GM21515 (cell line): ENCODE data around the gene SLC4A7.
"Not testable (repeated sequence)": the region's sequence is repeated elsewhere in the genome, so short reads cannot be mapped to it uniquely, and the experiment has no call there.

Experiments
- ATAC-seq: cut with Tn5 transposase; IDR thresholded peaks from one replicate; pipeline ENCODE4 v1.9.1; 2021; ENCODE audit not compliant: unreplicated experiment

SLC4A7 gene

GRCh38 chr3:27484015-27484844 is at the start of gene SLC4A7:
TSS of gene SLC4A7 (minus strand) at chr3:27484384. CDS start at chr3:27484126, 258 bp downstream.
- ATAC-seq = peak; percentile 88

- no peak for ATAC-seq
These were observed 49.0 kb upstream of the SLC4A7 start for GRCh38 chr3:27533261-27533607.

GRCh38 chr3:27532426-27533260 is 48.5 kb upstream of the SLC4A7 start:
- no peak for ATAC-seq

GRCh38 chr3:27531193-27531751 is 47.1 kb upstream of the SLC4A7 start:
- ATAC-seq = not testable (repeated sequence)

- ATAC-seq = no peak
These were observed 44.6 kb upstream of the SLC4A7 start for GRCh38 chr3:27528791-27529190.

- ATAC-seq = no peak
These were observed 42.6 kb upstream of the SLC4A7 start for GRCh38 chr3:27526614-27527315.

- no peak for ATAC-seq
These were observed 37.7 kb upstream of the SLC4A7 start for GRCh38 chr3:27521872-27522265.

GRCh38 chr3:27521179-27521871 is 37.1 kb upstream of the SLC4A7 start:
- ATAC-seq = no peak

GRCh38 chr3:27511724-27512422 is 27.7 kb upstream of the SLC4A7 start:
- ATAC-seq = no peak

GRCh38 chr3:27509376-27509775 is 25.2 kb upstream of the SLC4A7 start:
- no peak for ATAC-seq

- no peak for ATAC-seq
These were observed 24.2 kb upstream of the SLC4A7 start for GRCh38 chr3:27508424-27508823.

- ATAC-seq = no peak
These were observed 23.5 kb upstream of the SLC4A7 start for GRCh38 chr3:27507515-27508266.

- ATAC-seq = no peak
These were observed 22.9 kb upstream of the SLC4A7 start for GRCh38 chr3:27507111-27507510.

GRCh38 chr3:27504749-27505148 is 20.6 kb upstream of the SLC4A7 start:
- no peak for ATAC-seq

- ATAC-seq = no peak
These were observed 19.3 kb upstream of the SLC4A7 start for GRCh38 chr3:27503526-27503925.

GRCh38 chr3:27501759-27502158 is 17.6 kb upstream of the SLC4A7 start:
- ATAC-seq = no peak

- ATAC-seq = no peak
These were observed 16.8 kb upstream of the SLC4A7 start for GRCh38 chr3:27500986-27501385.

GRCh38 chr3:27500035-27500434 is 15.9 kb upstream of the SLC4A7 start:
- no peak for ATAC-seq

- no peak for ATAC-seq
These were observed 10.6 kb upstream of the SLC4A7 start for GRCh38 chr3:27494784-27495183.
